Measurements from ENCODE around the gene SPRR4. TPM values are rescaled to one million over a fixed set of nuclear protein-coding genes. Genes with fewer than 3 reads are reported as not detected.
"Not testable (repeated sequence)": the region's sequence is repeated elsewhere in the genome, so short reads cannot be mapped to it uniquely, and the experiment has no call there.

The SPRR4 gene
- total and polyA plus RNA-seq, 8 donors: not detected

GRCh38 chr1:153000294-153000693, 29.8 kb downstream of the SPRR4 start:
- TF ChIP-seq EP300 (IDR thresholded peaks at IDR 0.05): no peak
- TF ChIP-seq POLR2AphosphoS5 (IDR thresholded peaks at IDR 0.05): no peak
- TF ChIP-seq CTCF (IDR thresholded peaks at IDR 0.05): no peak
- TF ChIP-seq POLR2A (IDR thresholded peaks at IDR 0.05): no peak

GRCh38 chr1:153001382-153001781, 30.9 kb downstream of the SPRR4 start, which contains the start of gene SPRR3:
TSS of gene SPRR3 (plus strand) at chr1:153001749. CDS start at chr1:153003021, 1,272 bp downstream.
- TF ChIP-seq POLR2AphosphoS5 (IDR thresholded peaks at IDR 0.05) (no peak), POLR2A (IDR thresholded peaks at IDR 0.05) (no peak), EP300 (IDR thresholded peaks at IDR 0.05) (no peak), CTCF (IDR thresholded peaks at IDR 0.05) (no peak)
- Histone ChIP-seq H3K9me3 (no peaks in the 10 kb centered on the region), H3K4me3 (no peak within 1 kb of the TSS), H3K27me3 (no peaks in the 10 kb centered on the region), H3K36me3 (no peaks in the 10 kb centered on the region), H3K4me1 (no peaks in the 10 kb centered on the region), H3K27ac (no peak within 1 kb of the TSS)
- intact Hi-C loops (cut with DNase I; ENCODE audit: low total_unique reads): no loop called here
- no peak for DNase-seq
- 63 to 69% (median 64%) methylated on average over 2 of the region's 2 CpGs for WGBS, 5 donors

More at GRCh38 chr1:153000294-153000693, 29.8 kb downstream of the SPRR4 start:
- Histone ChIP-seq H3K27ac (no peak overlapping the region), H3K4me1 (no peaks in the 10 kb centered on the region), H3K36me3 (no peaks in the 10 kb centered on the region), H3K4me3 (no peak overlapping the region), H3K9me3 (peaks cover 0 to 4% (median 0%) of the 10 kb centered on the region in 4 donors), H3K27me3 (no peaks in the 10 kb centered on the region)
- DNase-seq: no peak
- intact Hi-C loops (cut with DNase I; ENCODE audit: low total_unique reads): no loop called here
- WGBS, 5 donors: 80 to 100% (median 100%) methylated on average over 1 of the region's 1 CpG

- intact Hi-C loops (cut with DNase I; ENCODE audit: low total_unique reads); H3K4me1 ChIP-seq; H3K4me3 ChIP-seq; H3K9me3 ChIP-seq; H3K36me3 ChIP-seq; H3K27ac ChIP-seq; DNase-seq; H3K27me3 ChIP-seq: not testable (repeated sequence)
- WGBS, 5 donors: 80 to 85% (median 85%) methylated on average over 8 of the region's 8 CpGs
Measured at GRCh38 chr1:153011235-153011758, 40.8 kb downstream of the SPRR4 start.

GRCh38 chr1:153021829-153022228, 51.4 kb downstream of the SPRR4 start:
- intact Hi-C loops (cut with DNase I; ENCODE audit: low total_unique reads); H3K36me3 ChIP-seq: not testable (repeated sequence)
- 11 to 17% (median 13%) methylated on average over 2 of the region's 2 CpGs for WGBS, 5 donors

More at GRCh38 chr1:153021829-153022228, 51.4 kb downstream of the SPRR4 start:
- not testable (repeated sequence) for H3K4me3 ChIP-seq, H3K4me1 ChIP-seq, H3K27me3 ChIP-seq, H3K9me3 ChIP-seq, DNase-seq, H3K27ac ChIP-seq

Small RNA genes within 50 kb of the gene (small RNA-seq; reads per million reads assigned to genes)
- gene RF00322 (0 reads per million in 4 donors), gene SPRR1A (0 reads per million in 4 donors)

Other genes with a start within 250 kb of the SPRR4 start
- gene KPRP, start 212.6 kb upstream of the SPRR4 start, total RNA-seq: not detected
- gene KPRP, start 212.6 kb upstream of the SPRR4 start, polyA plus RNA-seq: under 1 TPM in 1 of 3 donors, not detected in 2; 0.30 TPM
- not detected for gene LCE1F, start 195.5 kb upstream of the SPRR4 start, total RNA-seq
- gene LCE1F, start 195.5 kb upstream of the SPRR4 start, polyA plus RNA-seq: not detected
- not detected for gene LCE1E, start 184.4 kb upstream of the SPRR4 start, total RNA-seq
- gene LCE1E, start 184.4 kb upstream of the SPRR4 start, polyA plus RNA-seq: not detected
- gene LCE1D, start 173.9 kb upstream of the SPRR4 start, total RNA-seq: not detected
- not detected for gene LCE1D, start 173.9 kb upstream of the SPRR4 start, polyA plus RNA-seq
- gene LCE1C, start 164.0 kb upstream of the SPRR4 start, total RNA-seq: not detected
- under 1 TPM in 1 of 3 donors, not detected in 2; 0.23 TPM for gene LCE1C, start 164.0 kb upstream of the SPRR4 start, polyA plus RNA-seq
- gene LCE1B, start 158.7 kb upstream of the SPRR4 start, total RNA-seq: not detected
- gene LCE1B, start 158.7 kb upstream of the SPRR4 start, polyA plus RNA-seq: not detected
- gene LCE1A, start 143.2 kb upstream of the SPRR4 start, total RNA-seq: not detected
- gene LCE1A, start 143.2 kb upstream of the SPRR4 start, polyA plus RNA-seq: not detected
- gene LCE6A, start 127.8 kb upstream of the SPRR4 start, total RNA-seq: not detected
- not detected for gene LCE6A, start 127.8 kb upstream of the SPRR4 start, polyA plus RNA-seq
- not detected for gene LCE7A, start 110.7 kb upstream of the SPRR4 start, total RNA-seq
- gene LCE7A, start 110.7 kb upstream of the SPRR4 start, polyA plus RNA-seq: not detected
- not detected for gene SMCP, start 92.3 kb upstream of the SPRR4 start, total RNA-seq
- gene SMCP, start 92.3 kb upstream of the SPRR4 start, polyA plus RNA-seq: not detected
- gene IVL, start 62.1 kb upstream of the SPRR4 start, total RNA-seq: not detected
- gene IVL, start 62.1 kb upstream of the SPRR4 start, polyA plus RNA-seq: 10 to 100 TPM in 1 of 3 donors, not detected in 2; 11.5 TPM
- gene SPRR5, start 23.4 kb upstream of the SPRR4 start, total RNA-seq: not detected
- 1 to 10 TPM in 1 of 3 donors, not detected in 2; 1.0 TPM for gene SPRR5, start 23.4 kb upstream of the SPRR4 start, polyA plus RNA-seq
- not detected for gene SPRR1A, start 13.4 kb downstream of the SPRR4 start, total RNA-seq
- 100 to 1,000 TPM in 1 of 3 donors, not detected in 2; 123 TPM for gene SPRR1A, start 13.4 kb downstream of the SPRR4 start, polyA plus RNA-seq
- gene SPRR3, start 31.1 kb downstream of the SPRR4 start, total RNA-seq: 1 to 10 TPM in 1 of 5 donors, not detected in 4; 3.1 TPM
- gene SPRR3, start 31.1 kb downstream of the SPRR4 start, polyA plus RNA-seq: 100 to 1,000 TPM in 1 of 3 donors, 10 to 100 TPM in 1, not detected in 1; 12.8 to 932 TPM
- not detected for gene SPRR1B, start 60.6 kb downstream of the SPRR4 start, total RNA-seq
- 100 to 1,000 TPM in 1 of 3 donors, 1 to 10 TPM in 1, not detected in 1; 6.1 to 122 TPM for gene SPRR1B, start 60.6 kb downstream of the SPRR4 start, polyA plus RNA-seq
- gene SPRR2D, start 70.5 kb downstream of the SPRR4 start, total RNA-seq: not detected
- gene SPRR2D, start 70.5 kb downstream of the SPRR4 start, polyA plus RNA-seq: 10 to 100 TPM in 1 of 3 donors, not detected in 2; 68.2 TPM
- gene SPRR2A, start 86.9 kb downstream of the SPRR4 start, total RNA-seq: not detected
- gene SPRR2A, start 86.9 kb downstream of the SPRR4 start, polyA plus RNA-seq: 100 to 1,000 TPM in 1 of 3 donors, 1 to 10 TPM in 2; 1.9 to 190 (median 2.7) TPM
- not detected for gene SPRR2B, start 101.0 kb downstream of the SPRR4 start, total RNA-seq
- under 1 TPM in 1 of 3 donors, not detected in 2; 0.55 TPM for gene SPRR2B, start 101.0 kb downstream of the SPRR4 start, polyA plus RNA-seq
- 10 to 100 TPM in 1 of 5 donors, not detected in 4; 54.8 TPM for gene SPRR2E, start 123.9 kb downstream of the SPRR4 start, total RNA-seq
- gene SPRR2E, start 123.9 kb downstream of the SPRR4 start, polyA plus RNA-seq: 10 to 100 TPM in 1 of 3 donors, not detected in 2; 27.4 TPM
- gene SPRR2F, start 142.9 kb downstream of the SPRR4 start, total RNA-seq: not detected
- 10 to 100 TPM in 1 of 3 donors, 1 to 10 TPM in 1, under 1 TPM in 1; 0.62 to 11.5 (median 1.5) TPM for gene SPRR2F, start 142.9 kb downstream of the SPRR4 start, polyA plus RNA-seq
- gene SPRR2G, start 180.2 kb downstream of the SPRR4 start, total RNA-seq: not detected
- gene SPRR2G, start 180.2 kb downstream of the SPRR4 start, polyA plus RNA-seq: under 1 TPM in 1 of 3 donors, not detected in 2; 0.75 TPM
- not detected for gene LELP1, start 232.8 kb downstream of the SPRR4 start, total RNA-seq
- not detected for gene LELP1, start 232.8 kb downstream of the SPRR4 start, polyA plus RNA-seq
- gene PRR9, start 246.9 kb downstream of the SPRR4 start, total RNA-seq: not detected
- gene PRR9, start 246.9 kb downstream of the SPRR4 start, polyA plus RNA-seq: not detected

Data from stomach (tissue), 9 donors.